HG02981 (cell line): ENCODE results near the gene THAP2.
"Not testable (repeated sequence)": the region's sequence is repeated elsewhere in the genome, so short reads cannot be mapped to it uniquely, and the experiment has no call there.

ENCODE experiments used
- ATAC-seq: cut with Tn5 transposase; IDR thresholded peaks from one replicate; pipeline ENCODE4 v1.9.1; 2021; ENCODE audit warnings: mild to moderate bottlenecking, moderate library complexity; ENCODE audit not compliant: unreplicated experiment

Gene THAP2

DNA sequence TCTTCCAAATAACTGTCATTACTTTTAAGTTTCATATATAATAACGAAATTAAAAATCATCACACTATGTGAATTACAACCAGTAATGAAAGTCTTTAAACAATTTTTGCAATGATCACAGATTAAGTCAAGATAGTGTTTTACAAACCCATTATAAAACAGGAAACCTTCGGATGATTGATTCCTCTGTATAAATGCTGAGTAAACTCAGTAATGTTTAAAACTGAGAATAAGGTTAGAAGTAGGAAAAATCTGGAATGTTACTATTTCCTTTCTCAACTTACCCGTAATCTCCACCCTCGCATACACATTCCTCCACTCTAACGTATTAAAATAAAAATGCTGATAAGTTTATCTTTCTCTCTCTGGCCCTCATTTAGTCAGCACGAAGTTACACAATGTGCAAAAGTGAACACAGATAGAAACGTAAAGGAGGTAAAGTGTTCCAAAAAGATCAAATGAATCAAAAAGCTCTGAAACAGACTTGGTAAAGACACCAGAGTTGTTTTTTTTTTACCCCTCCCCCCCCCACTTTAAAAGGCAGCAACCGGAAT, 2.0 kb upstream of the THAP2 start:
- no peak for ATAC-seq

- peak; percentile 27 for ATAC-seq
Observed at GRCh38 chr12:71662849-71663560, 1.1 kb upstream of the THAP2 start.

- ATAC-seq = no peak
Observed at GRCh38 chr12:71664411-71665089, 449 bp downstream of the THAP2 start.

DNA sequence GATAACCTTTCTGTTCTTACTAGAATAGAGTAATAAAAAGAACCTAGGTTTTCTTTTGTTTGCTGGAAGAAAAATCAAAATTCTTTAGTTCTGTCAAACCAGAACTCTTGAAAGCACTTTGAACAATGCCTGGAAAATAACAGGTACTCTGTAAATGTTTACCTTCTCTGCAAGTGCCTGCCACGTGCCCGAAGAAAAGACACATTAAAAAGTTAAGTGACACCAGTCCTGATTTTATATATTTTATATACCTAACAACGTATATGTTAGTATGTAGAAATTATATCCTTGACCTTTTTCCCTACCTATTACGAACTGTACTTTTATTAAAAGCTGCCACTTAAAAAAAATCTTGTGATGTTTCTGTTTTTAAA, 976 bp downstream of the THAP2 start:
- no peak for ATAC-seq

- ATAC-seq = no peak
Observed at GRCh38 chr12:71666259-71666658, 2.2 kb downstream of the THAP2 start.

DNA sequence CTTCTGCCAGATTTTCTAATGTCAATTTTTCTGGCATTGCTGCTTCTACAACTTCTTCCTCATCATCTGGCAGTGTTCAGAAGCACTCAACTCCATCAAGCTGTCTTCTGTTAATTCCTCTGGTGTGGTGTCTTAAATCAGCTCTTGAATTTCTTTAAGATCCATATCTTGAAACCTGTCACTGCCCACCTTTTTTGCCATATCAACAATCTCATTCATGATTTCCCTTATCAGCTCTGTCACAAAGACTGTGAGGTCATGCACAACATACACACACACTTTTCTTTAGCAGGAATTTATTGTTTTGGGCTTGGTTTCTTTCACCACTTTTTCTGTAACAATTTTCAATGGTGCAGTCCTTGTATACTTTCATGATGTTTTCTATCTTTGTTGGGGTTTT, 7.2 kb downstream of the THAP2 start:
- no peak for ATAC-seq

GRCh38 chr12:71671816-71672215, 7.7 kb downstream of the THAP2 start:
- no peak for ATAC-seq

DNA sequence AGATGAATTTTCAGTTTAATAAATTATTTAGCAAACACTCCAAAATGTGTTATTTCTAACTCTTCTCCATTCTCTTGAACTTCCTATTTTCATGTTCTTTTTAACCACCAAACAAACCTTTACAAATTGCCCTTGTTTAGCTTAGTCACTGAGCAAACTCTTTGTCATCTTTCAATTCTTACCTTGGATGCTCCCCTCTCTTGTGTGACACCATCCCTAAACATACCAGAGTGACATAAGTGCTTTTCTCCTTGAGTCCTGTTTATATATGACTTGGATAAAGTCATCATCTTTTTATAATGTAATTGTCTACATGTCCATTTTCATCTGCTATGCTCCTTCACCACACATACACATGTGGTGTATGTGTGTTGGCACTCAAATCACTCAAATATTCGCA, 18.4 kb downstream of the THAP2 start:
- ATAC-seq = no peak

- no peak for ATAC-seq
Observed at GRCh38 chr12:71683633-71684032, 19.5 kb downstream of the THAP2 start.

DNA sequence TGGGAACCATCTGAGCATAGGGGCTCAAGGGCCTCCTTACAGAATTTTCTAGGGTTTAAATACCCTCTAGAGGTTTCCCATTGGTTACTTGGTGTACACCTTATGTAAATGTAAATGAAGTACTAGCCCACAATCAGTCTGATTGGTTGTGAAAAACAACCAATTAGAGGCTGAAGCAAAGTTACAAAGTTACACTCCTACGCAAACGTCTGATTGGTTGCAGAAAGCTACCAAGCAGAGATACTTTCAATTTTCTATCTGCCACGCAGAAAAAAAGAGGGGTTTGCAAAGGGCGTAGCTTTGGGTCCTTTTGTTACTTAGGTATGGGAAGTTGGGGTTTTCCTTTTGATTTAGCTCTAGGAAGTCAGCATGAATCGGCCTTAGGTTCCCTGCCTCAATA, 20.0 kb downstream of the THAP2 start:
- ATAC-seq = no peak

- ATAC-seq = no peak
Observed at GRCh38 chr12:71685312-71685906, 21.3 kb downstream of the THAP2 start.

GRCh38 chr12:71685914-71686657, 22.0 kb downstream of the THAP2 start, which contains the start of gene TMEM19:
TMEM19 (plus strand) TSS chr12:71686082; CDS start chr12:71686681, 599 bp downstream.
- peak; percentile 85 for ATAC-seq

- ATAC-seq = no peak
Observed at GRCh38 chr12:71686658-71687025, 22.5 kb downstream of the THAP2 start.

- ATAC-seq = not testable (repeated sequence)
Observed at GRCh38 chr12:71687172-71687571, 23.1 kb downstream of the THAP2 start.

DNA sequence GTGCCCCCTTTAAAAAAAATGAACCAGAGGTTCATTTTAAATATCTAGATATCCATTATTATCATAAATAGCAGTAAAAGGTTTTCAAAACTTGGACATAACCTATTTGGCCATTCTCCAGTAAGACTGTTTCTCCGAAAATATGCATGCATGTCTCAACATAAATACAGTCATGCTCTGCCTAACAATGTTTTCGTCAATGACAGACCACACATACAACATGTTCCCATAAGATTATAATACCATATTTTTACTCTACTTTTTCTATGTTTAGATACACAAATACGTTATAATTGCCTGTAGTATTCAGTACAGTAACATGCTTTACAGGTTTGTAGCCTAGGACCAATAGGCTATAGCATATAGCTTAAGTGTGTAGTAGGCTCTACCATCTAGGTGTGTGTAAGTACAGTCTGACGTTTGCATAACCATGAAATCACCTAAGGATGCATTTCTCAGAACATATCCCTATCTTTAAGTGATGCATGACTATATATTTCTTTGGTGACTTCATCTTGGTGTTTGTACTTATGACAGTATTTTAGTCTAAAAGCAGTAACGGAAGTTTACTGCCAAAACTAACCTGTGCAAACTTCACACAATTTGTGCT, 25.0 kb downstream of the THAP2 start:
- no peak for ATAC-seq

DNA sequence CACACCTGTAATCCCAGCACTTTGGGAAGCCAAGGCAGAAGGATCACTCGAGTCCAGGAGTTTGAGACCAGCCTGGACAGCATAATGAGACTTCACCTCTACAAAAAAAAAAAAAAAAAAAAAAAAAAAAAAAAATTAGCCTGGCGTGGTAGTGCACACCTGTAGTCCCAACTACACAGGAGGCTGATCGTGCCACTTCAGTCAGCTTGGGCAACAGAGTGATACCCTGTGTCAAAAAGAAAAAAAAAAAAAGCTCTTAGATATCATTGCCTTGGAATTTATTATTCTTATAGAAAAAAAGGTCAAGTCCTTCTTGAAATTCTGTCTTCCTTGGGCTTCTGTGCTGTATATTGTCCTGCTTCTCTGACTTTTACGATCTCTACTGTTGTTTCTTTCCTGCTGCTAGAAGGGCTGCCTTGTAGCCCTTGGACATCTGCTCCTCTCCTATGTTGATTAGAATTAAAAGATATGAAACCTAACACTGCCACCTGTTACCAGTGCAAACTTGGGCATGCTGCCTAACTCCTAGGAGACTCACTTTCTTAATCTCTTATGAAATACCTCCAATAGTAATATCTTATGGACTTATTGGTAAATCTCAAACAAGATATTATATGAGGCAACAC, 27.5 kb downstream of the THAP2 start:
- ATAC-seq = no peak

DNA sequence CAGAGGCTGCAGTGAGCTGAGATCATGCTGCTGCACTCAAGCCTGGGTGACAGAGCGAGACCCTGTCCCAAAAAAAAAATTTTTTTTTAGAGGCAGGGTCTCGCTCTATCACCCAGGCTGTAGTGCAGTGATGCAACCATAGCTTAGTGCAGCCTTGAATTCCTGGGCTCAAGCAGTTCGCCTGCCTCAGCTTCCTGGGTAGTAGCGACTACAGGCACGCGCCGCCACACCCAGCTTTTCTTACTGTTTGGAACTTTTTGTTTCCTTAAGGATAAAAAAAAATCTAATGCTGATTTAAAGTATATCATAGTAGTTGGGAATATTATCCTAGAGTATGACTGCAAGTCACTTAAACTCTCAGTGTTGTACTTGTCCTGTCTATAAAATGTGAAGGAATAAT, 29.0 kb downstream of the THAP2 start:
- ATAC-seq = no peak

DNA sequence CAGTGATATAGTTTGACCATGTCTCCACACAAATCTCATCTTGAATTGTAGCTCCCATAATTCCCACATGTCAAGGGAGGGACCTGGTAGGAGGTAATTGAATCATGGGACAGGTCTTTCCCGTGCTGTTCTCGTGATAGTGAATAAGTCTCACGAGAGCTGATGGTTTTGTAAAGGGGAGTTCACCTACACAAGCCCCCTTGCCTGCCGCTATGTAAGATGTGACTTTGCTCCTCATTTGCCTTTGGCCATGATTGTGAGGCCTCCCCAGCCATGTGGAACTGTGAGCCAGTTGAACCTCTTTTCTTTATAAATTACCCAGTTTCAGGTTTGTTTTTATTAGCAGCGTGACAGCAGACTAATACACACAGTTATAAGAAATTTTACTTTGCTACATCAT, 29.6 kb downstream of the THAP2 start:
- peak; percentile 10 for ATAC-seq

DNA sequence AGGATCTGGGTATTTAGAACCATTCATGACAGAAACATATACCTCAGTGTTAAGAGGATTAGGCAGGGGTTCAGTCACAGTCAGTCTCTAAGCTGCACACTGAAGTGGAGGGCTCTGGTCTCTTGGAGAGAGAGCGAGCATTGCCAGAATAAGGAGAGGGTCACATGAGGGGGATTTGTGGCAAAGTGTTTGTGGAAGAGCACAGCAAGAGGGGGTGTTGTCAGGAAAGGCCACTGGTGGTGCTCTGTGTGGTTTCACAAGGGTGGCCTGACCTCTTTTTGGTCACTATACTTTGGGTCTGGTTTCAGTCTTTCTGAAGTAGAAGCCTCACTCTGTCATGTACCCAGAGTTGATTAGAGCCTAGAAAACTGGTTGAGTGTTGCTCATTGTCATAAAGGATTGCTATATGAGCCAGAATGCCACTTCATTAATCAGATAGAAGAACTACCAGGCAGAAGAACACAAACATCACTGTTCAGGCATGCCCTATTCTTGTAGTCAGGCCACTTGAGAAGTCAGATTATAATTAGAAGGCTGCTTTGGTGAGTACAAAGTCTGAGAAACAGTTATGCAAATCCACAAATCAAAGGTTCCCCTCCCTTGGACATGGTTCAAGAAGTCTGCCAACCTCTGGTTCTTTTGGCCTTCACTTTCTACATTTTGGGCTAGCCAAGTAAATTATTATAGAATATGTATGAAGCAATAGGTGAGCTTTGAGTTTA, 30.2 kb downstream of the THAP2 start:
- peak; percentile 80 for ATAC-seq

DNA sequence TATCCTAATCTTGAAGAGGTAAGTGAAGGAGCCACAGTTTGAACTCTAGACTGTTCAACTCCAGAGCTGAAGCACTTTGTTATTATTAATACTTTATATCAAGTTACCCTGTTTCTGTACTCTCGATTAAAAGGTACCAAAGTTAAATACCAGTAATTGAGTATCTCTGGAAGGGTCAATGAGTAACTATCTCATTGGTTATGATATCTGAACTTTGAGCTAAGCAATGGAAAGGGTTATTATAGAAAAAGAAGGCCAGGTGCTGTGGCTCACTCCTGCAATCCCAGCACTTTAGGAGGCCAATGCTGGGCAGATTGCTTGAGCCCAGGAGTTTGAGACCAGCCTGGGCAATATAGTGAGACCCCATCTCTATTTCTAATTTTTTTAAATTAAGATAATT, 31.7 kb downstream of the THAP2 start:
- no peak for ATAC-seq
